Sigmoid colon (tissue), 7 donors: ENCODE measurements around the gene FCN2. TPM values are rescaled to one million over a fixed set of nuclear protein-coding genes. Genes with fewer than 3 reads are reported as not detected.
A peak's percentile ranks its signal among the peaks of the same experiment; 100 is the strongest.

Source experiments
- DNase-seq: peaks from one replicate; pipeline ENCODE4 v3.0.0-alpha.2; 2019
- H3K27ac ChIP-seq, 4 donors: fragments of 200-600 bp; sonication (generic); one replicate each; pipeline ENCODE4 v1.5.1; 2016 to 2019; ENCODE audit warnings: mild to moderate bottlenecking in 1 of 4
- H3K27me3 ChIP-seq, 3 donors: fragments of 200-600 bp; sonication (generic); one replicate each; pipeline ENCODE4 v1.5.1; 2019; ENCODE audit warnings: mild to moderate bottlenecking in 1 of 3
- H3K36me3 ChIP-seq, 4 donors: fragments of 200-600 bp; sonication (generic); one replicate each; pipeline ENCODE4 v1.5.1; 2016 to 2019
- H3K4me1 ChIP-seq, 4 donors: fragments of 200-600 bp; sonication (generic); one replicate each; pipeline ENCODE4 v1.5.1; 2017 to 2019
- H3K4me3 ChIP-seq, 4 donors: fragments of 200-600 bp; sonication (generic); one replicate each; pipeline ENCODE4 v1.5.1; 2017 to 2019; ENCODE audit warnings: mild to moderate bottlenecking in 2 of 4, moderate library complexity in 1 of 4
- H3K9me3 ChIP-seq, 4 donors: fragments of 200-600 bp in 3 of 4; sonication (generic) in 3 of 4; one replicate each; pipeline versions ENCODE4 v1.5.1 to v1.6.1; 2013 to 2019
- CTCF ChIP-seq, 4 experiments: fragments of 450-650 bp in 3 of 4; fragments of 200-600 bp in 1 of 4; IDR thresholded peaks; one replicate each; pipeline ENCODE4 v1.5.1; 2016 to 2019; ENCODE audit warnings: antibody characterized with exemption in 4 of 4, mild to moderate bottlenecking in 3 of 4, moderate library complexity in 2 of 4
- EP300 ChIP-seq, 4 donors: sonication (generic); formaldehyde crosslinking; IDR thresholded peaks; one replicate each; pipeline ENCODE4 v1.6.1; 2017; ENCODE audit warnings: antibody characterized with exemption in 4 of 4
- POLR2A ChIP-seq, 2 donors: fragments of 450-650 bp; IDR thresholded peaks; one replicate each; pipeline ENCODE4 v1.6.1; 2016; ENCODE audit warnings: antibody characterized with exemption in 2 of 2, mild to moderate bottlenecking in 2 of 2, moderate library complexity in 2 of 2
- POLR2AphosphoS5 ChIP-seq, 4 donors: sonication (generic); formaldehyde crosslinking; IDR thresholded peaks; one replicate each; pipeline ENCODE4 v1.6.1; 2017; ENCODE audit warnings: antibody characterized with exemption in 4 of 4
- WGBS, 2 donors: extraction: QIAGEN DNeasy Blood & Tissue Kit; methylation state at CpG; one replicate each; pipeline ENCODE4 v1.1.7; 2013; 5-methylcytosine and 5-hydroxymethylcytosine counted together
- intact Hi-C: fragments of 100-400 bp; cut with DNase I; formaldehyde crosslinking; loops from one replicate; pipeline ENCODE4 v1.15.1; 2023
- polyA plus RNA-seq, 3 donors: library from polyadenylated mRNA; stranded (reverse); fragments of 200-250 nt; gene quantifications; one replicate each; pipeline ENCODE4 v1.2.3, GENCODE V29; 2013
- total RNA-seq, 4 donors: library from RNA; depleted of rRNA; stranded (reverse); fragments of >200 nt; gene quantifications; one replicate each; pipeline ENCODE4 v1.1.0, GENCODE V29; 2016
- donor health status: healthy with polysubstance abuse.
- donor health status: Bipolar disorder and iron deficiency.
- donor health status: healthy.

Gene FCN2
- total and polyA plus RNA-seq, 7 donors: 0.12 TPM; not detected in 6

DNA sequence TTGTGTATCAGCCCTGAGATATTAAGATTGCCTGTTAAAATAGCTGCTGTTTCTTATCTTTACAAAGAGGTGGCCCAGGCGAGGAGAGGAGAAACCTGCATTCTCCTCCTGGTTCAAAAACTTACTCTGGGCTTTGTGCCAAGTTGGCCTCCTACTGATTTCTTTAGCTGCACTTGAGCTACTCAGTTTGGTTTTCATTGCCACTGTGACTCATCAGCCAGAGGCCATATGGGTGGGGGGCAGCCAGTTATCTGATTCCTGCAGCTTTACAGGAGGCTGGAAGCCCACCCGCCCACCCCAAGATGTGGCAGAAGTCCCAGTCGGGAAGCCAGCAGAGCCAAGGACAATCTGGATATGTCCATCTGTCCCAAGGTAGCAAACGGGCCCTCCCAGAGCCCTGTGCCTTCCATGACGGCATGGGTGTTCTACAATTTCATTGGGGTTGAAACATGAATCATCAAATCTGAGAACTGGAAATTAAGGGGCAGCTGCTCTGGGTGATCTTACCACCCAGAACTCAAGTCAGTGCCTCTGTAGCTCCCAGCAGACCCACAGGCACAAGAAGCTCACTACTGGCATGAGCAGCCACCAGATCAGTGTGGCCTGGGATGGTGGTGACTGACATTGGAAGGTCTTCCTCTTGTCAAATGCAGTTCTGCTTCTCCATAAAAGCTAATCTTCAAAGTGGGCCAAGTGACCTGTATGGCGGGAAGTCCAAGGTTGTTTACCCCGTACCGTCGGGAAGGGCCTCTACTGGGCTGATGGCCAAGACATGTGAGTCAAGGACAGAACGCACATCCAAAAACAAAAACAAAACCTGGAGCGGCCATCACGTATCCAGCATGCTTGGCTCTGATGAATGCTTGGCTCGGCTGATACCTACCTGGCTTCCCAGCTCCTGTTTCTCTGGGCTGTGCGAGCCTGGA, 15.6 kb downstream of the FCN2 start:
- no peak overlapping the region for H3K4me3 ChIP-seq
- peaks cover 0 to 18% (median 10%) of the 10 kb centered on the region in 4 donors for H3K4me1 ChIP-seq
- peak; percentile 88 for DNase-seq
- H3K36me3 ChIP-seq: no peaks in the 10 kb centered on the region
- no peaks in the 10 kb centered on the region for H3K27me3 ChIP-seq
- intact Hi-C loops: no loop called here
- peak overlapping the region in 3 of 4 donors; percentile 41 to 58 (median 50) for H3K27ac ChIP-seq
- peak; percentile 24 to 60 (median 36) for TF ChIP-seq POLR2AphosphoS5 (IDR thresholded peaks at IDR 0.05)
- TF ChIP-seq CTCF (IDR thresholded peaks at IDR 0.05): no peak
- no peak for TF ChIP-seq POLR2A (IDR thresholded peaks at IDR 0.05)
- TF ChIP-seq EP300 (IDR thresholded peaks at IDR 0.05): peak in 1 of 4 donors; percentile 35
- peaks cover 0 to 4% (median 0%) of the 10 kb centered on the region in 4 donors for H3K9me3 ChIP-seq
- 41 to 66% methylated on average over 14 of the region's 14 CpGs for WGBS, 2 donors

DNA sequence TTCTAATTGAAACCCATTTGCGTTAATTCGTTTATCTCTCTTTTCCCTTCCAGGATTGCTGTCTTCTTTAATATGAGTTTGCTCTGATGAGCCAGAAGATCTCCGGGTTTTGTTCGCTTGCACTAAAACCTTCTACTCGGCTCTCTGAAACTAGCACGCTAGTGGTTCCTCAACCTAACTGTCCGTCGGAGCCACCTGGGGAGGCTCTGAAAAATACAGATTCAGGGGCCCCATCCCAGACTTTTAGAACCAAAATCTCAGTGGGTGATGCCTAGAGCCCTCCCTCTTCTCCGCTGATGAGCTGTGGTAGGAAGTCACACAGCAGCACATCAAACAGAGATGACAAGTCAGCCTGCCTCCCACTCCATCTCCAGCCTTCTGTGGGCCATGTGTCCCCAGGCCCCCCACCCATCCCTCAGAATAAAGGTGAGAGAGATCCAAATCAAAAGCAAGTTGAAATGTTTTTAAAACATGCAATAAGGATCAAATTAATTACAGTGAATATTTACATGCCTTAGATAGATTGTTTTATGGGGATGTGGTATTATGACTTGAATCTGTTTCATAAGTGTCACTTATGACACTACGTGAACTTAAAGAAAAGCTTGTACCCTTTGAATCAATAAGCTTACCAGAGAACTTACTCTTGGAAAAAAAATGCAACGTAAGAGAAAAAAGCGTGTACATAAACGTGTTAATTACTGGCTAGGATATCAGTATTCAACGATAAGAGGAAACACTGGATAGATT, 16.4 kb downstream of the FCN2 start:
- 87 to 88% methylated on average over 14 of the region's 14 CpGs for WGBS, 2 donors
- Histone ChIP-seq H3K4me1 (peaks cover 0 to 18% (median 10%) of the 10 kb centered on the region in 4 donors), H3K9me3 (peaks cover 0 to 4% (median 0%) of the 10 kb centered on the region in 4 donors), H3K27ac (peak overlapping the region in 3 of 4 donors; percentile 13 to 58 (median 41)), H3K27me3 (no peaks in the 10 kb centered on the region), H3K4me3 (no peak overlapping the region), H3K36me3 (no peaks in the 10 kb centered on the region)
- no peak for DNase-seq
- TF ChIP-seq CTCF (IDR thresholded peaks at IDR 0.05) (no peak), EP300 (IDR thresholded peaks at IDR 0.05) (no peak), POLR2A (IDR thresholded peaks at IDR 0.05) (no peak), POLR2AphosphoS5 (IDR thresholded peaks at IDR 0.05) (no peak)
- intact Hi-C loops: no loop called here

DNA sequence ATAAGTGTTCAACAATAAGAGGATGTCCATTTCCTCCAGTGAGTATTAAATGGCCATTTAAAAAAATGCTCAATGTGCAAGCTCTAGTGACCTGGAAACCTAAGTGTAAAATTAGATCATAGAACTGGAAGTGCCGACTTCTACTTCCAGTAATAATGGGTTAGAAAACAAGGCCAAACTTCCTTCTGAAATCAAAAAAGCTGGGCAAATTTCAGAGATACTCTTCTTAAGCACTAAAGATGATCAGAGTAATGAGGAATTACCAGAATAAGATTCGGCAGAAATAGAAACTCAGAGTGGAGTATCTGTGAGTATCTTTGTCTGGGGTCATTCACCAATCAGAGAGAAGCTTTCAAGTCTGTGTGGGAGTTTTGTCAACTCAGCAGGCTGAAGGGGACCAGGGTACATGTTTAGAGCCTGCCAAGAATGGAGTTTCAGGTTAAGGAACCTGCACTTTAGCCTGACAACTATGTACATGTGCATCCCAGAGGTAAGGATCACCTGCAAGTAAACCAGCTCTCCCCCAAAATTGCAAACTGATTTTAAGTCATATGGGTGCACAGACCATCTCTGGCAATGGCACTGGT, 17.1 kb downstream of the FCN2 start:
- Histone ChIP-seq H3K4me1 (peaks cover 0 to 18% (median 10%) of the 10 kb centered on the region in 4 donors), H3K36me3 (no peaks in the 10 kb centered on the region), H3K27me3 (no peaks in the 10 kb centered on the region), H3K9me3 (peaks cover 0 to 4% (median 0%) of the 10 kb centered on the region in 4 donors), H3K27ac (peak overlapping the region in 2 of 4 donors; percentile 3 to 22), H3K4me3 (no peak overlapping the region)
- no peak for DNase-seq
- TF ChIP-seq POLR2A (IDR thresholded peaks at IDR 0.05): no peak
- TF ChIP-seq CTCF (IDR thresholded peaks at IDR 0.05): no peak
- peak in 1 of 4 donors; percentile 26 for TF ChIP-seq POLR2AphosphoS5 (IDR thresholded peaks at IDR 0.05)
- TF ChIP-seq EP300 (IDR thresholded peaks at IDR 0.05): no peak
- WGBS, 2 donors: 73 to 76% methylated on average over 2 of the region's 2 CpGs
- intact Hi-C loops: no loop called here

- intact Hi-C loops: no loop called here
- TF ChIP-seq EP300 (IDR thresholded peaks at IDR 0.05) (no peak), POLR2A (IDR thresholded peaks at IDR 0.05) (no peak), CTCF (IDR thresholded peaks at IDR 0.05) (no peak), POLR2AphosphoS5 (IDR thresholded peaks at IDR 0.05) (no peak)
- Histone ChIP-seq H3K9me3 (peaks cover 0 to 4% (median 0%) of the 10 kb centered on the region in 4 donors), H3K4me3 (no peak overlapping the region), H3K4me1 (peaks cover 0 to 18% (median 10%) of the 10 kb centered on the region in 4 donors), H3K27ac (peak overlapping the region in 2 of 4 donors; percentile 3 to 22), H3K36me3 (no peaks in the 10 kb centered on the region), H3K27me3 (no peaks in the 10 kb centered on the region)
- 44 to 45% methylated on average over 2 of the region's 2 CpGs for WGBS, 2 donors
- DNase-seq: no peak
Observed at GRCh38 chr9:134898319-134898718, 17.7 kb downstream of the FCN2 start.
